Upper lobe of right lung (tissue), 1 donor: ENCODE data around the gene PLCL2. TPM values are rescaled to one million over a fixed set of nuclear protein-coding genes. Genes with fewer than 3 reads are reported as not detected.
A peak's percentile ranks its signal among the peaks of the same experiment; 100 is the strongest.

ENCODE experiments used
- ATAC-seq: fragments of 200-7000 bp; cut with Tn5 transposase; one replicate; pipeline ENCODE4 v1.9.1; 2020; ENCODE audit warnings: mild to moderate bottlenecking, moderate library complexity
- DNase-seq: peaks from one replicate; pipeline ENCODE4 v3.0.0-alpha.2; 2020
- H3K27ac ChIP-seq: fragments of 200-600 bp; one replicate; pipeline ENCODE4 v1.8.0; 2022
- H3K27me3 ChIP-seq: fragments of 200-600 bp; one replicate; pipeline ENCODE4 v1.8.0; 2022; ENCODE audit warnings: mild to moderate bottlenecking
- H3K36me3 ChIP-seq: fragments of 200-600 bp; one replicate; pipeline ENCODE4 v1.8.0; 2022
- H3K4me1 ChIP-seq: fragments of 200-600 bp; one replicate; pipeline ENCODE4 v1.8.0; 2022
- H3K4me3 ChIP-seq: fragments of 200-600 bp; one replicate; pipeline ENCODE4 v1.8.0; 2022; ENCODE audit warnings: mild to moderate bottlenecking
- H3K9me3 ChIP-seq: fragments of 200-600 bp; one replicate; pipeline ENCODE4 v1.8.0; 2022
- CTCF ChIP-seq: fragments of 200-600 bp; IDR thresholded peaks from one replicate; pipeline ENCODE4 v1.8.0; 2022; ENCODE audit warnings: antibody characterized with exemption
- intact Hi-C: fragments of 100-400 bp; cut with DNase I; formaldehyde crosslinking; loops from one replicate; pipeline ENCODE4 v1.11.0; 2022
- total RNA-seq: library from RNA; stranded (reverse); fragmentation: NEBNext Ultra II Directional; extraction: Animal tissue kit (Norgen Biotek cat#: 25700); gene quantifications from one replicate; pipeline ENCODE4 v1.2.1, GENCODE V29; 2021
- donor health status: DM: no; HTN: yes; CAD: no; lungs with severe emphysema.

Gene PLCL2
- total RNA-seq, 1 donor from 2014 or later = 9.1 TPM

GRCh38 chr3:16885593-16886302 lies 993 bp downstream of the PLCL2 start:
- intact Hi-C loops = no loop called here
- peak overlapping the region; percentile 85 for H3K27ac ChIP-seq

GRCh38 chr3:16886303-16886683 lies 1.5 kb downstream of the PLCL2 start:
- no peaks in the 10 kb centered on the region for H3K9me3 ChIP-seq
- TF ChIP-seq CTCF = no peak
- H3K4me1 ChIP-seq = peaks cover 9% of the 10 kb centered on the region
- H3K27me3 ChIP-seq = no peaks in the 10 kb centered on the region
- H3K4me3 ChIP-seq = peak overlapping the region; percentile 87
- no peak for DNase-seq
- intact Hi-C loops = no loop called here
- no peak for ATAC-seq
- no peaks in the 10 kb centered on the region for H3K36me3 ChIP-seq
- peak overlapping the region; percentile 85 for H3K27ac ChIP-seq

More at GRCh38 chr3:16885593-16886302, 993 bp downstream of the PLCL2 start:
- DNase-seq = no peak
- TF ChIP-seq CTCF = no peak
- H3K9me3 ChIP-seq = no peaks in the 10 kb centered on the region
- H3K4me3 ChIP-seq = peak overlapping the region; percentile 87
- no peak for ATAC-seq
- H3K27me3 ChIP-seq = no peaks in the 10 kb centered on the region
- no peaks in the 10 kb centered on the region for H3K36me3 ChIP-seq
- H3K4me1 ChIP-seq = peaks cover 9% of the 10 kb centered on the region

- H3K36me3 ChIP-seq = no peaks in the 10 kb centered on the region
- intact Hi-C loops = no loop called here
- no peaks in the 10 kb centered on the region for H3K27me3 ChIP-seq
- ATAC-seq (no peak), DNase-seq (no peak)
- no peak overlapping the region for H3K27ac ChIP-seq
- peak overlapping the region; percentile 87 for H3K4me3 ChIP-seq
- TF ChIP-seq CTCF = no peak
- H3K9me3 ChIP-seq = no peaks in the 10 kb centered on the region
- peaks cover 9% of the 10 kb centered on the region for H3K4me1 ChIP-seq
Measured at GRCh38 chr3:16887130-16887529, 2.4 kb downstream of the PLCL2 start.

GRCh38 chr3:16888356-16888755 lies 3.6 kb downstream of the PLCL2 start:
- DNase-seq = no peak
- Histone ChIP-seq H3K27ac (no peak overlapping the region), H3K4me3 (peak overlapping the region; percentile 3), H3K4me1 (peaks cover 9% of the 10 kb centered on the region), H3K27me3 (no peaks in the 10 kb centered on the region), H3K9me3 (no peaks in the 10 kb centered on the region), H3K36me3 (no peaks in the 10 kb centered on the region)
- TF ChIP-seq CTCF = no peak
- ATAC-seq = no peak
- intact Hi-C loops = no loop called here

GRCh38 chr3:16888785-16889607 lies 4.2 kb downstream of the PLCL2 start:
- Histone ChIP-seq H3K27ac (no peak overlapping the region), H3K4me1 (peaks cover 9% of the 10 kb centered on the region), H3K27me3 (no peaks in the 10 kb centered on the region), H3K36me3 (no peaks in the 10 kb centered on the region), H3K4me3 (no peak overlapping the region), H3K9me3 (no peaks in the 10 kb centered on the region)
- DNase-seq (no peak), ATAC-seq (no peak)
- TF ChIP-seq CTCF = no peak
- intact Hi-C loops = no loop called here
